ENCODE results near the gene CDH15. TPM values are rescaled to one million over a fixed set of nuclear protein-coding genes. Genes with fewer than 3 reads are reported as not detected.

CDH15 gene, protein sequence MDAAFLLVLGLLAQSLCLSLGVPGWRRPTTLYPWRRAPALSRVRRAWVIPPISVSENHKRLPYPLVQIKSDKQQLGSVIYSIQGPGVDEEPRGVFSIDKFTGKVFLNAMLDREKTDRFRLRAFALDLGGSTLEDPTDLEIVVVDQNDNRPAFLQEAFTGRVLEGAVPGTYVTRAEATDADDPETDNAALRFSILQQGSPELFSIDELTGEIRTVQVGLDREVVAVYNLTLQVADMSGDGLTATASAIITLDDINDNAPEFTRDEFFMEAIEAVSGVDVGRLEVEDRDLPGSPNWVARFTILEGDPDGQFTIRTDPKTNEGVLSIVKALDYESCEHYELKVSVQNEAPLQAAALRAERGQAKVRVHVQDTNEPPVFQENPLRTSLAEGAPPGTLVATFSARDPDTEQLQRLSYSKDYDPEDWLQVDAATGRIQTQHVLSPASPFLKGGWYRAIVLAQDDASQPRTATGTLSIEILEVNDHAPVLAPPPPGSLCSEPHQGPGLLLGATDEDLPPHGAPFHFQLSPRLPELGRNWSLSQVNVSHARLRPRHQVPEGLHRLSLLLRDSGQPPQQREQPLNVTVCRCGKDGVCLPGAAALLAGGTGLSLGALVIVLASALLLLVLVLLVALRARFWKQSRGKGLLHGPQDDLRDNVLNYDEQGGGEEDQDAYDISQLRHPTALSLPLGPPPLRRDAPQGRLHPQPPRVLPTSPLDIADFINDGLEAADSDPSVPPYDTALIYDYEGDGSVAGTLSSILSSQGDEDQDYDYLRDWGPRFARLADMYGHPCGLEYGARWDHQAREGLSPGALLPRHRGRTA
- 0.40 TPM for polyA plus RNA-seq (2012; ENCODE audit: missing spikeins)

DNA sequence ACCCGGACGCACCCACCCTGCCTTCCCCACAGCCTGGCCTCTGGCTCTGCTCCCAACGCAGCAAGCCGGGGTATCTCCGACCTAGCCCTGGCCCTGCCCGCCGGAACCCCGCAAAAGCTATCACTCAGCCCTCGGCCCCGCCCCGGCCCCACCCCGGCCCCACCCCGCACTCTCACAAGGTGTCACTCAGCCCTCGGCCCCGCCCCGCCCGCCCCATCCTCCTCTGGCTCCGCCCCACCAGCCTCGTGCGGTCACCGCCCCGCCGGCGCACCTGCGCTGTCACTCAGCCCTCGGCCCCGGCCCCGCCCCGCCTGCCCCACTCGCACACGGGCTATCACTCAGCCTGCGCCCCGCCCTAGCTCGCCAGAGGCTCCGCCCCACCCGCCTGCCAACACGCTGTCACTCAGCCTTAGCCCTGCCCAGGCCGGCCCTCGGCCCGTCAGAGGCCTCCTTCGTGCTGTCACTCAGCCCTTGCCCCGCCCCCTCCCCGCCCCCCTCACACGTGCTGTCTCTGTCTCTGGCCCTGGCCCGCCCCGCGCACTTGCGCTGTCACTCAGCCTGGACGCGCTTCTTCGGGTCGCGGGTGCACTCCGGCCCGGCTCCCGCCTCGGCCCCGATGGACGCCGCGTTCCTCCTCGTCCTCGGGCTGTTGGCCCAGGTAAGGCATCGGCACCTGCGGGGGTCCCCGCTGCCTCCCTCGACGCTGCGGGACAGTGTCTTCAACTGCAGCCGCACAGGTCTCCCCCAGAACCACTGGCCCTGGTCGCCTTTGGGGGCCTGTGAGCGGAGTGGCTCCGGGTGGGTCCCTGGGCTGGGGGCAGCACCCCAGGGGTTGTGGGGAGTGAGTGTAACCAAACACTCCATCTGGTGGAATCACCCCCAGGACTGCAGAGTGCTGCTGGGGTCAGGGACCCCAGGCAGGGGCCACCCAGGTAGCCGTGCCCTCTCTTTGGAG is at the start of gene CDH15:
Gene CDH15 (plus strand): TSS at position 533 of the 955 bp plus-strand sequence. CDS start 84 bp downstream, at position 617.
- TF ChIP-seq POLR2A (IDR thresholded peaks at IDR 0.05; ENCODE audit: low read depth, low read length) (no peak), POLR2AphosphoS5 (IDR thresholded peaks at IDR 0.05; ENCODE audit: low read depth, low read length) (no peak), TAF1 (IDR thresholded peaks at IDR 0.05; ENCODE audit: borderline replicate concordance, low read depth, low read length) (no peak)
- DNase-seq (ENCODE audit: insufficient read length): peak; percentile 99
- peak; percentile 98 for FAIRE-seq

DNA sequence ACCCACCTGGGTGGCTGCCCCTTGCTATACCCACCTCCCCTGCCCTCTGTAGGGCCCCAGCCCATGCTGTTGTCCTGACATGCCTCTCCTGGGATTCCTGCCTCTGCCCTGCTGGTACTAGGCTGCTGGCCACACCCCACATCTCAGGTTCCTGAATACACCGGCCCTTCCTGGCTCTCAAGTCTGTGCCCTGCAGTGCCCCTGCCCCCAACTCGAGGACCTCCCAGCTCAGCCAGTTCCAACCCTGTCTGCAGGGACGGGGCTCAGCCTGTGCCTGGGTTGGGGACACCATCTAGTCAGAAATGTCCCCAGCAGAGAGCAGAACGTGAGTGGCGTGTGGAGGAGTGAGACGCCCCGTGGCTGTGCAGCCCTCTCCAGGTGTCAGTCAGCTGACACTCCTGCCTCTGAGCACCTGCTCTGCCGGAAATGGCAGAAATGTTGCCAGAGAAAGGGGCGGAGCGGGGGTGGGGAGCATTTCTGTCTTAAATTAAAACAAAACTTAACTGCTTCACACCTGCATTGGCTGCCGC is 49.2 kb upstream of the CDH15 start:
- peak; percentile 79 for DNase-seq (ENCODE audit: insufficient read length)
- FAIRE-seq: no peak
- TF ChIP-seq POLR2A (IDR thresholded peaks at IDR 0.05; ENCODE audit: low read depth, low read length) (no peak), POLR2AphosphoS5 (IDR thresholded peaks at IDR 0.05; ENCODE audit: low read depth, low read length) (no peak), TAF1 (IDR thresholded peaks at IDR 0.05; ENCODE audit: borderline replicate concordance, low read depth, low read length) (no peak)

DNA sequence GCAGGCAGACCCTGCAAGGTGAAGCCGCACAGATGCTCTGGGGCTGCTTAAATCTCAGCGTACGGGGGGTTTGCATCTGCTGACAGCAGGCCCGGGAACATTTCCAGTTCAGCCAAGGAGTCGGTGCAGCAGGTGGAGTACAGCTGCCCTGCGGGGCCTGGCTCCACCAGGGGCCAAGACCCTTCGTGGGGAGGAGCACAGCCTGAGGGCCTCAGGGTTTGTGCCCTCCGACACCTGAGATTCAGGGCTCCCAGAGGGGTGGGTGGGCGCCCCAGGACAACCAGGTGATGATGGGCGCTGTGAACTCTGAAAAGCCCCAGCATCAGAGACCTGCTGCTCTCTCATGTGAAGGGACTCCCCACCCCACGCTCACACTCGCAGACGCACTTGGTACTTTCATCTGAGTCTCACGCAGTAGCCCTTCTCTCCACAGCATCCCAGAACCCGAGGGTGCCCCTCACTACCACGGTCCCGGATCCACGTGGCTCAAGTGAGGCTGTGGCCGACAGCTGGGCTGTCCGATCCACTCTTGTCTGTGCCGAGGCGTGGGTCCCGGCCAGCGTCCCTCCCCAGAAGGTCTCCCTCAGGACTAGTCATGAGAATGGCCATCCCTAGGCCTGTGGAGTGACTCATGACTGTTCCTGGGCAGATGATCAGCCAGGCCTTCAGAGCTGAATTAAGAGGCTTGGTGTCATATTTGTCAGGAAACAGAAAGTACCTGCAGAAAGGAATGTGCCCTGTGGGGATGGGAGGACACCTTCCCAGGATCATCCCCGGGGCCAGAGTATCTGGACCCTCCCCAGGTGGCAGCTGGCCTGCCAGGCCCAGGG is 48.3 kb upstream of the CDH15 start:
- FAIRE-seq (no peak), DNase-seq (ENCODE audit: insufficient read length) (no peak)
- TF ChIP-seq TAF1 (IDR thresholded peaks at IDR 0.05; ENCODE audit: borderline replicate concordance, low read depth, low read length): no peak

DNA sequence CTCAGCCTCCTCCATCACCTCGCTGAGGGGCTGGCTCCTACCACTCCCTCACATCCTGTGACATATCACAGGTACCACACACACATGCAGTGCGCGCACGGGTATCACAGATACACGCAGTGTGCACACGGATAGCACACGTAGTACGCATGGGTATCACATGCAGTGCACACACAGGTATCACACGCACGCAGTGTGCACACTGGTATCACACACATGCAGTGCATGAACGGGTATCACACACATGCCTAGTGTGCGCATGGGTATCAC is 47.8 kb upstream of the CDH15 start:
- no peak for FAIRE-seq
- TF ChIP-seq TAF1 (IDR thresholded peaks at IDR 0.05; ENCODE audit: borderline replicate concordance, low read depth, low read length): no peak
- no peak for TF ChIP-seq POLR2AphosphoS5 (IDR thresholded peaks at IDR 0.05; ENCODE audit: low read depth, low read length)
- TF ChIP-seq POLR2A (IDR thresholded peaks at IDR 0.05; ENCODE audit: low read depth, low read length): no peak
- no peak for DNase-seq (ENCODE audit: insufficient read length)

DNA sequence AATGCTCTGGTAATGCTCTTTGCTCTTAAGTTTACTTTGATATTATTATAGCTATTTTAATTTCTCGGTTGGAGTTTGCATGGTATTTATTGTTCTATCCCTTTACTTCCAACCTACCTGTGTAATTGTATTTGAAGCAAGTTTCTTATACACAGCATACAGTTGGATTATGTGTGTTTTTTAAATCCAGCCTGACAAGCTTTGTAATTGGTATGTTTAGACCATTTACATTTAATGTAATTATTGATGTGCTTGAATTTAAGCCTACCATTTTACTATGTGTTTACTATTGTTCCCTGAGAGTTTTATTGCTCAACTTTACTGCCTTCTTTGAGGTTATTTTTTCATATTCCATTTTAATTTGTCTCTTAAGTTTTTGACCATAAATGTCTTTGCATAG is 42.2 kb upstream of the CDH15 start:
- TF ChIP-seq POLR2A (IDR thresholded peaks at IDR 0.05; ENCODE audit: low read depth, low read length) (no peak), POLR2AphosphoS5 (IDR thresholded peaks at IDR 0.05; ENCODE audit: low read depth, low read length) (no peak), TAF1 (IDR thresholded peaks at IDR 0.05; ENCODE audit: borderline replicate concordance, low read depth, low read length) (no peak)
- no peak for DNase-seq (ENCODE audit: insufficient read length)
- FAIRE-seq: no peak

DNA sequence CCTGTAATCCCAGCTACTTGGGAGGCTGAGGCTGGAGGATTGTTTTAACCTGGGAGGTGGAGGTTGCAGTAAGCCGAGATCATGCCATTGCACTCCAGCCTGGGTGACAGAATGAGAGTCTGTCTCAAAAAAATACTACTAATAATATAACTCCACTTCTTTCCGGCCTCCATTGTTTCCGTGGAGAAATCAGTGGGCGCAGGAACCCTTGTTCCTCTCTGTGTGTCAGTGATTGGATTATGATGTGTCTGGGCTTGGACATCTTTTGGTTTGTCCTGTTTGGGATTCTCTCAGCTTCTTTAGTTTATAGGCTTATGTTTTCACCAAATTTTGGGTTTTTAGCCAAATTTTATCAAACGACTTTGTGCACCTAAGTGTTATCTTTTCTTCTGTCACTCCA is 41.1 kb upstream of the CDH15 start:
- FAIRE-seq (no peak), DNase-seq (ENCODE audit: insufficient read length) (no peak)
- no peak for TF ChIP-seq POLR2A (IDR thresholded peaks at IDR 0.05; ENCODE audit: low read depth, low read length)
- TF ChIP-seq POLR2AphosphoS5 (IDR thresholded peaks at IDR 0.05; ENCODE audit: low read depth, low read length): no peak
- no peak for TF ChIP-seq TAF1 (IDR thresholded peaks at IDR 0.05; ENCODE audit: borderline replicate concordance, low read depth, low read length)

DNA sequence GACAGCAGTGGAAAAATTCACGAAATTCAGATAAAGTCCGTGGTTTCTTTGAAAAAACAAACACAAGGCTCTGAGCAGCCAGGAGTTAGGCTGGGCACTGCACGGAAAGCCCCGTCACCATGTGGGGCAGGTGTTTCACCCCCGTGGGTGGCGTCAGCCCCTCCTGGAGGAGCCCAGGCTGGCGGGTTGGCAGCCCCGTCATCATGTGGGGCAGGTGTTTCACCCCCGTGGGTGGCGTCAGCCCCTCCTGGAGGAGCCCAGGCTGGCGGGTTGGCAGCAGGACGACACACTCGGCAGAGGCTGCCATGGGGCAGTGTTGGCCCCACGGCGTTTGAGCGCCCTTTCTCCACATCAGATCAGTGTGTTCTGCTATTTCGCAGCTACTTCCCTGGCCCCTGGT is 39.8 kb upstream of the CDH15 start:
- peak; percentile 58 for FAIRE-seq
- no peak for DNase-seq (ENCODE audit: insufficient read length)
- no peak for TF ChIP-seq POLR2A (IDR thresholded peaks at IDR 0.05; ENCODE audit: low read depth, low read length)
- no peak for TF ChIP-seq TAF1 (IDR thresholded peaks at IDR 0.05; ENCODE audit: borderline replicate concordance, low read depth, low read length)
- TF ChIP-seq POLR2AphosphoS5 (IDR thresholded peaks at IDR 0.05; ENCODE audit: low read depth, low read length): no peak

DNA sequence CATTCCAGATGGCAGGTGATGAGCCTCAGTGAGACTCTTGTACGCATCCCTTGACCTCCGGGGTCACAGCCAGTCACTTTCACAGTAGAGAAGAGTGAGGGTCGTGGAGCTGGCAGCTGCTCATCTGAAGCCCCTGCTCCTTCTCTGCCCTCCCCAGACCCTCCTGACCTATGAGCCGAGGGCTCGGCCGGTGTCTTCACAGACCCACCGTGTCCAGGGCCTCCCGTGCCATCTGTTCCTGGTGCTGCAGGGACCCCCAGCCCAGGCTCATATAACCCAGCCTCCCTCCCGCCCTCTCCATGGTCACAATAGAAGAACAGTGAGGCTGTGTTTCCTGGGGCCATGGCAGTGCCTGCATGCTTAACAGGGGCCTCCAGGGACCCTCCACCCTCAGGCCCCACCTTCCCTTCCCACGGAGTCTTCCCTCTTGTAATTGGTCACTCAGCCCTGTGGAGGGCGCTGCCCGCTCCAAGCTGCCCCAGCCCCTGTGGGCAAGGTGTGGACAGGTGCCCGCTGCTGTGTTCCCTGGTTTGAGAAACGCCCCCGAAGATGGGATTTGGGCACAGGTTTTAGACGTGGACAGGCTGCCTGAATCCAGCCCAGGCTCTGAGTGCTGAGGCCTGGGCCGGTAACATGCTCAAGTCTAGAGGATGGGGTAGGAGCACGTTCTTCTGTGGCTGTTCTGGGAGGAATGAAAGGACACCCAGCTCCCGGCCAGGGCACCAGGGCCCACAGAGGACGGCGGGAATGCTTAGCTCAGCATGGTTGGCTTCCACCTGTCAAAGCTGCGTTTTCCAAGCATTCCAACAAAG is 39.1 kb upstream of the CDH15 start:
- FAIRE-seq (no peak), DNase-seq (ENCODE audit: insufficient read length) (no peak)
- no peak for TF ChIP-seq TAF1 (IDR thresholded peaks at IDR 0.05; ENCODE audit: borderline replicate concordance, low read depth, low read length)
- no peak for TF ChIP-seq POLR2AphosphoS5 (IDR thresholded peaks at IDR 0.05; ENCODE audit: low read depth, low read length)
- no peak for TF ChIP-seq POLR2A (IDR thresholded peaks at IDR 0.05; ENCODE audit: low read depth, low read length)

DNA sequence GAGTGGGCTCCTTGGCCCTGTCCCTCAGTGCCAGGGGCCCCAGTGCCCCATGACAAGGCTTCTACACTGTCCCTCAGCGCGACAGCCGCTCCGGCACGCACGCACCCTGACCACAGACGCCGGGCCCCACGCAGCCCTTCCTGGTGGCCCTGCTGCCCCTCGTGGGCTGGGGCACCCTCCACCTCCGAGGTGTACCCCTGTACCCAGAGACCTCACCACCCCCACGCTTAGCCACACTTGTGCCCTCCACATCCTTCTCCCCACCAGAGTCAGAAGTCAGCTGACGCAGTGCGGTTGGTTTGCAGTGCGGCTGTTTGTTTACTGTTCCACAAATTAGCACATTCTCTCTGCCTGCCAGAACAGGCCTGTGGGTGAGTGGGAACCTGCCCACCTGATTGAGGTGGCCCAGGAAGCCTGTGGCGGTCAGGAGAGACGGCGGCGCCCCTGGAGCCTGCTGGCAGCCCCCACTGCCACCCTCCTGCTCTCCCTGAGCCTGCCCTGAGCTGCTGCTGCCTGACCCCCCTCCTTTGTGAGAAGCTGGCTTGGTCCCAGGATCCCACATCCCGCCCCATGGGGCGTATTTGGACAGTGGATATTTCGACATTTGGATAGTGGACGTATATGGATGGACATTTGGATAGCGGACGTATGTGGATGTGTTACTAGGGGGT is 38.0 kb upstream of the CDH15 start:
- FAIRE-seq (no peak), DNase-seq (ENCODE audit: insufficient read length) (no peak)
- TF ChIP-seq POLR2AphosphoS5 (IDR thresholded peaks at IDR 0.05; ENCODE audit: low read depth, low read length): no peak
- no peak for TF ChIP-seq TAF1 (IDR thresholded peaks at IDR 0.05; ENCODE audit: borderline replicate concordance, low read depth, low read length)

Data from GM12892 (cell line).